Stomach smooth muscle (tissue), 2 donors: Measurements from ENCODE around the gene KLK13.

Source experiments
- H3K27ac ChIP-seq: one replicate; pipeline ENCODE4 v1.7.0; 2013; ENCODE audit warnings: mild to moderate bottlenecking, low read length, inconsistent platforms
- H3K27me3 ChIP-seq, 2 donors: one replicate each; pipeline ENCODE4 v1.7.0; 2013; ENCODE audit warnings: low read length in 2 of 2; ENCODE audit not compliant: insufficient read depth in 2 of 2, control insufficient read depth in 1 of 2
- H3K36me3 ChIP-seq, 2 donors: one replicate each; pipeline ENCODE4 v1.7.0; 2013; ENCODE audit warnings: low read length in 2 of 2; ENCODE audit not compliant: control insufficient read depth in 2 of 2, insufficient read depth in 2 of 2
- H3K4me1 ChIP-seq: one replicate; pipeline ENCODE4 v1.7.0; 2013; ENCODE audit warnings: low read length; ENCODE audit not compliant: control insufficient read depth, insufficient read depth
- H3K4me3 ChIP-seq, 2 donors: one replicate each; pipeline ENCODE4 v1.7.0; 2013; ENCODE audit warnings: low read length in 2 of 2
- H3K9ac ChIP-seq, 2 donors: one replicate each; pipeline ENCODE4 v1.7.0; 2013; ENCODE audit warnings: low read length in 2 of 2, mild to moderate bottlenecking in 1 of 2
- H3K9me3 ChIP-seq, 2 donors: one replicate each; pipeline ENCODE4 v1.7.0; 2013; ENCODE audit warnings: low read length in 2 of 2; ENCODE audit not compliant: control insufficient read depth in 2 of 2
- donor health status: healthy.
- donor health status: Pancreatic carcinoma.

The KLK13 gene

DNA sequence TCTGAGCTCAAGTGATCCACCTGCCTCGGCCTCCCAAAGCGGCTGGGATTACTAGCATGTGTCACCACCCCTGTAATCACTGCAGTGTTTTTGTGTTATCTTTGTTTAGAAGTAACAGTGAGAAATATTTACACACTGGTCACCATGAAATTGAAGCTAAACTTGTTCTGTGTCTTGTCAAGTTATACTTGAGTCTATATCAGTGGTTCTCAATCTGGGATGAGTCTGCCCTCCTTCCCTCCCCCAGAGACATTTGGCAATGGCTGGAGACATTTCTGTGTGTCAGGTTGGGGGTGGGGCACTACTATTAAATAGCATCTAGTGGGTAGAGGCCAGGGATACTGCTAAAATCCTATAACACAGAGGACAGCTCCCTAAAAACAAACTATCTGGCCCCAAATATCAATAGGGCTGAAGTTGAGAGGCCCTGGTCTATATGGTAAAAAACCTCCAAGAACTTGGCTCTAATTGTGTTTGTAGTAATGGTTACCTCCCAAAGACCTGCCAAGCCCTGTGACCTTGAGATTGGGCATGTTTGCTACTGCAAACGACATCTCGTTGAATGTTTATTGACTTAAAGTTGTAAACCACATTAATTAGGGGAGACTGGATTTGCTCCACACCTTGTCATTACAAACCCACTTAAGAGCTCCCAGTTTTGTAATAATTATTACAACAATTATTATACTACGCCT is 36.4 kb upstream of the KLK13 start:
- Histone ChIP-seq H3K27me3 (no peaks in the 10 kb centered on the region), H3K27ac (no peak overlapping the region), H3K9ac (no peak overlapping the region), H3K9me3 (no peaks in the 10 kb centered on the region), H3K4me3 (no peak overlapping the region), H3K36me3 (peaks cover 10 to 11% of the 10 kb centered on the region in 2 donors), H3K4me1 (peaks cover 11% of the 10 kb centered on the region)

DNA sequence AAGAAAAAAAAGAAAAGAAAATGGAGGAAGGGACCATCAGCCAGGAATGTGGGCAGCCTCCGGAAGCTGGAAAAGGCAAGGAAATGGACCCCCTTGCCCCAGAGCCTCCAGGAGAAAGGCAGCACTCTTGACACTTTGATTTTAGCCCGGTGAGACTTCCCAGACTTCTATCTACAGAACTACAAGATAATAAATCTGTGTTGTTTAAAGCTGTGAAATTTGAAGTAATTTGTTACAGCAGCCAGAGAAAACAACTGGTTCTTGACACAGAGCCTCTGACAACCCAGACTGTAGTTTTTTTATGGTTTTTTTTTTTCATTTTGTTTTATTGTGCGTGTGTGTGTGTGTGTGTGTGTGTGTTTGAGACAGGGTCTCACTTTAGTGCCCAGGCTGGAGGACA is 35.7 kb upstream of the KLK13 start:
- Histone ChIP-seq H3K36me3 (peaks cover 10 to 11% of the 10 kb centered on the region in 2 donors), H3K27ac (no peak overlapping the region), H3K9me3 (no peaks in the 10 kb centered on the region), H3K9ac (no peak overlapping the region), H3K4me1 (peaks cover 11% of the 10 kb centered on the region), H3K4me3 (no peak overlapping the region), H3K27me3 (no peaks in the 10 kb centered on the region)

DNA sequence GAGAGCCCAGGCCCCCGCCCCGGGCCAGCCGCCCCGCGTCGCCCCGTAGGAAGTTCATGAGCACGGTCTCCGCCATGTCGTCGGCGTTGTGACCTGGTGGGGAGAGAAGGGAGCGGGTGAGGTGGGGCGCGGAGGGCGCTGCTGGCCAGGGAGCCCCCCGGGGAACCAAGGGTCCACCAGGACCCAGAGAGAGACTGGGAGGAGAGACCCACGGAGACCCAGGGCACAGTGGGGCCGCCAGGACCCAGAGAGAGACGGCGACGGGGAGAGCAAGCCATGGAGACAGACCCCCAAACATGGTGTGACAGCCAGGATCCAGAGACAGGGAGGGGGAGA is 34.1 kb upstream of the KLK13 start:
- peaks cover 11% of the 10 kb centered on the region for H3K4me1 ChIP-seq
- H3K9me3 ChIP-seq: no peaks in the 10 kb centered on the region
- no peaks in the 10 kb centered on the region for H3K27me3 ChIP-seq
- H3K4me3 ChIP-seq: peak overlapping the region in 1 of 2 donors; percentile 60
- peak overlapping the region; percentile 15 to 47 for H3K9ac ChIP-seq
- peak overlapping the region; percentile 24 for H3K27ac ChIP-seq
- peaks cover 10 to 11% of the 10 kb centered on the region in 2 donors for H3K36me3 ChIP-seq

DNA sequence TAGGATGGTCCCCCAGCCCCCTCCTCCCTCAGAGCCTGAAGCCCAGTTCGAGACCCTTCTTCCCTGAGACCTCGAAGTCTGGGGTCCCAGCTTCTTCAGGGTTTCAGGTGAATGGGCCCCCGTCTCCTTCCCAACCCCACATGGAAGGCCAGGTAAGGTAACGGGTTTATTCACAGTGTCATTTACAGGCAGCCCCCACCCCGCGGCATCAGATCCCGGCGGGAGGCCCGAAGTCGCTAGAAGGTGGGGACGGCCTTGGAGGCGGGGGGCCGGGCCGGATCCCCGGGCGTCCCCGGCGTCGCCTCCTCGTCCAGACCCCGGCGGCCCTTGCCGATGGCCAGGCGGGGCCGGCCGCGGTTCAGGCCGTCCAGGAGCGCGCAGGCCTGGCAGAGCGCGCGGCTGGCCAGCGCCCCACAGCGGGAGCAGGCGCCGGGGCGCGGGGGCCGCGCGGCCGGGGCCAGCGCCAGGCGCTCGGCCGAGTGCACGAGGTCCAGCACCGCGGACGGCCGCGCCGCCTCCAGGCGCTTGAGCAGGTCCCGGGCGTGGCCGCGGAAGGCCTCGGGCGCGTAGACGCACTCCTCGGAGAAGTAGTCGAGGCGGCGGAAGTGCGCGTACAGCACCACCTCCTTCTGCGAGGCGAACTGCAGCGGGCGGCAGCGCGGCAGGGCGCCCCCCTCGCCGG is 33.6 kb upstream of the KLK13 start:
- Histone ChIP-seq H3K36me3 (peaks cover 10 to 11% of the 10 kb centered on the region in 2 donors), H3K27ac (peak overlapping the region; percentile 24), H3K27me3 (no peaks in the 10 kb centered on the region), H3K4me3 (peak overlapping the region in 1 of 2 donors; percentile 62), H3K4me1 (peaks cover 8% of the 10 kb centered on the region), H3K9me3 (no peaks in the 10 kb centered on the region), H3K9ac (peak overlapping the region; percentile 15 to 42)

DNA sequence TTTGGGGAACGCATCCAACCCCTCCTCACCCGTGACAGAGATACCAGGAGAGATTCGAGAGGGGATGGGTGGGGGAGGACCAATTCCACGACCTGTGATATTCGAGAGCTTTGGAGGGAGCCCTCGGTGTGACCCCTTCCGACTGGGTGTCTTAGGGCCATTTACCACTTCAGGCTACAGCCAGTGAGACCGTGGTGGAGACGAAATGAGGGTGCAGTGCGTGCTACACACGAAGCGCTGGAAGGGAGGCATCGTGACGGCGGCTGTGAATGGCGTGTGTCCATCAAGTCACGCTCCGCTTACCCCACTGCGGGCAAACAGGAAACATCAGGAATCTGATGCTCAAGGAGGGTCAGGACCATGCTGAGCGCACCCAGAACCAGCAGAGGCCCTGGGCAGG is 32.9 kb upstream of the KLK13 start:
- Histone ChIP-seq H3K4me1 (peaks cover 8% of the 10 kb centered on the region), H3K4me3 (no peak overlapping the region), H3K27ac (no peak overlapping the region), H3K9me3 (no peaks in the 10 kb centered on the region), H3K9ac (no peak overlapping the region), H3K27me3 (no peaks in the 10 kb centered on the region), H3K36me3 (peaks cover 7 to 11% of the 10 kb centered on the region in 2 donors)

DNA sequence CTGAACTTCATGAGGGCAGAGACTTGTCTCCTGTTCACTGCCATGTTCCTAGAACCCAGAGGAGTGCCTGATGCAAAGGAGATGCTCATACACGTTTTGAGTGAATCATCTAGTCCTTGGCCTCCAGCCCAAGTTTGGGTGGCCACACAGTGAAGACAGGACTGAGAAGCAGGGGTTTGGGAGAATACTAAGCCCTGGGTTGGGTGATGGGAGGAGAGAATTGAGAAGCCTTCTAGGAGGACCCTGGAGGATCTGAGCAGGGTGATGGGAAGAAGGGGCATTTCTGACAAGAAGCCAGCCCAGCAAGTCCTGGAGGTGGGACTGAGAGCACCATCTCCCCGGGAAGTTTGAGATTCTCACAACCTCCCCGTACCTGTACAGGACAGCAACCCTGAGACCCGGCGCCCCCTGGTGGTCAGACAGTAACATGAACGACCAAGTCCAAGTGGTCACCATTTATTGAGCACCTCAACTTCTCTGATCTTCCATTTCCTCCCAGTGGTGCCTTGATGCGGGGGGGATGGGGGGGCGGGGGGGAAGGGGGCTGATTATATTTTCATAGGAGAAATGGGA is 32.4 kb upstream of the KLK13 start:
- H3K4me3 ChIP-seq: no peak overlapping the region
- no peaks in the 10 kb centered on the region for H3K27me3 ChIP-seq
- no peak overlapping the region for H3K9ac ChIP-seq
- peaks cover 8% of the 10 kb centered on the region for H3K4me1 ChIP-seq
- no peak overlapping the region for H3K27ac ChIP-seq
- peaks cover 1 to 7% of the 10 kb centered on the region in 2 donors for H3K36me3 ChIP-seq
- no peaks in the 10 kb centered on the region for H3K9me3 ChIP-seq

DNA sequence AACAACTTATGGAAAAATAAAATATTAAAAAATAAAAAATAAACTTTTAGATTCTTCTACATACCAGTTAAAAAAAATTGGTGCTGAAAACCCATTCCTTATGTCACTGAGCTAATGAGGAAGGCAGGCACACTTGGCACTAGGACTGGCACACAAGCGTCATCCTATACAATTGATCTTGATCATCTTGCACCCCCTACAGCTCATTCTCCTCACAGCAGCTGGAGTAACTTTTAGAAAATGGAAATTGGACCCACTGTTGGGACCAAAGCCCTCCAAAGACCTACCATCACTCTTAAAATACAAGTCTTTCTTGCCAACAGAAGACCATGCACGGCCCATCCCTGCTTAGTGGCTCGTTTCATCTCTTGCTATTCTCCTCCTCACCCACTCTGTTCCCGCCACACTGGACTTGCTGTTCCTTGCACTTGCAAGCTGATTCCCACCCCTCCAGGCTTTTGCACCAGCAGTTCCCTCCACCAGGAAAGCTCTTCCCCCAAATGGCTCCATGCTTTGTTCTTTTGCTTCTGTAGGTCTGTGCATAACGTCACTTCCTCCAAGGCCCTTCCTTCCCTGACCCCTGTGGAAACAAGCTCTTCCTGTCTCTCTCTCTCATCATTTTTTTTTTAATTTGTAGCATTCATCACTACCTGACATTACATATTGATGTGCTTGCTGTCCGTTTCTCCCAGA is 31.7 kb upstream of the KLK13 start:
- Histone ChIP-seq H3K4me3 (no peak overlapping the region), H3K9me3 (no peaks in the 10 kb centered on the region), H3K27me3 (no peaks in the 10 kb centered on the region), H3K36me3 (peaks cover 0 to 4% of the 10 kb centered on the region in 2 donors), H3K4me1 (peaks cover 8% of the 10 kb centered on the region), H3K9ac (no peak overlapping the region), H3K27ac (no peak overlapping the region)

DNA sequence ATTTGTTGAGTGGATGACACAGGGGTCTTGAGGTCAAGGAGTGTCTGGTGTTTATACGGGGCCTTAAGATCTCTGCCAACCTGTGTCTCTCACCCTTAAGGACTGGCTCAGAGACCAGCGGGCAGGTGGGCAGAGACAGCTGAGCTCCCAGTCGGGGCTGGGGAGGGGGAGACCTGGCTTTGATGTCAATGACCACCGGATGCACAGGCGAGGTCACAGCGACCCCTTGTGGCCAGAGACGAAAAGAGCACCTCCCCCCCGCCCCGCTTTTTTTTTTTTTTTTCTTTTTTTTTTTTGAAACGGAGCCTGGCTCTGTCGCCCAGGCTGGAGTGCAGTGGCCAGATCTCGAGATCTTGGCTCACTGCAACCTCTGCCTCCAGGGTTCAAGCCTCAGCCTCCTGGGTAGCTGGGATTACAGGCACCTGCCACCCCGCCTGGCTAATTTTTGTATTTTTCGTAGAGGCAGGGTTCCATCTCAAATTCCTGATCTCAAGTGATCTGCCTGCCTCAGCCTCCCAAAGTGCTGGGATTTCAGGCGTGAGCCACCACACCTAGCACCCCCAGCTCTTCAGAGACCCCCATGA is 29.9 kb upstream of the KLK13 start:
- peaks cover 0 to under 1% of the 10 kb centered on the region in 2 donors for H3K36me3 ChIP-seq
- H3K4me1 ChIP-seq: peaks cover 8% of the 10 kb centered on the region
- H3K4me3 ChIP-seq: no peak overlapping the region
- H3K27ac ChIP-seq: no peak overlapping the region
- no peak overlapping the region for H3K9ac ChIP-seq
- H3K9me3 ChIP-seq: no peaks in the 10 kb centered on the region
- no peaks in the 10 kb centered on the region for H3K27me3 ChIP-seq

DNA sequence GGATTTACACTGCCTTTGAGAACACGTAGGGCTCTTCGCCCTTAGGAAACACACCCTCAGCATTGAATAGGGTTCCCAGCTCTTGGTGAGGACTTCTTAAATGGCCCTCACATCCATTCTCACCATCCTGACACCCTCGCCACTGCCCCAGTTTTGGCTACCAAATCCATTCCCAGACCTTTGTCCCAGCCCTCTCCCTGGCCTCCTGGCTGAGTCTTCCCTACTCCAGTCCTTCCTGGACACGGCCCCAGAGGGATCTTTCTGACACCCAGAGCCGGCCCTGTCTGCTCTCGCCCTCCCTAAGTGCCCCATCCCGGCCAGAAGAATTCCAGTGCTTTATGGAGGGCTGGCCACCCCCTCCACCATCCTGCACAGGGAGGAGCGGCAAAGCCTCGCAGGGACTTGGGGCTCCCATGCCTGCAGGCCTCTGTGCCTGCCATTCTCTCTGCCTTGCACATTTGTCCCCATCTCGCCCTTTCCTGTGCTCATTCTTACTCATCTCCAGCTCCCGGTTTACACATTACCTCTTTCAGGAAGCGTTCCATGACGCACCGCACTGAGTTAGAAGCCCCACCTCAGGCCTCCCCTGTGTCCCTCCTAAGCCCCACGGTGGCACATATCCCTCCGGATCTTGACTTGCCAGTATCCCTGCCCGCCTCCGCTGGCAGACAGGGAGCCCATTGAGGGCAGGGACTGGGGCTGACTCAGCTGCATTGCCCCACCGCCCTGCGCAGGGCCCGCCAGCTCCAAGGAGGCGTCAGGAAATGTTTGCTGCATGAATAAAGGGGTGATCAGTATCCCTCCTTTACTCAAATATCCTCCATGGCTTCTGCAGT is 28.8 kb upstream of the KLK13 start:
- H3K4me3 ChIP-seq: no peak overlapping the region
- H3K4me1 ChIP-seq: peaks cover 5% of the 10 kb centered on the region
- H3K36me3 ChIP-seq: no peaks in the 10 kb centered on the region
- H3K9me3 ChIP-seq: no peaks in the 10 kb centered on the region
- no peak overlapping the region for H3K9ac ChIP-seq
- no peak overlapping the region for H3K27ac ChIP-seq
- no peaks in the 10 kb centered on the region for H3K27me3 ChIP-seq

DNA sequence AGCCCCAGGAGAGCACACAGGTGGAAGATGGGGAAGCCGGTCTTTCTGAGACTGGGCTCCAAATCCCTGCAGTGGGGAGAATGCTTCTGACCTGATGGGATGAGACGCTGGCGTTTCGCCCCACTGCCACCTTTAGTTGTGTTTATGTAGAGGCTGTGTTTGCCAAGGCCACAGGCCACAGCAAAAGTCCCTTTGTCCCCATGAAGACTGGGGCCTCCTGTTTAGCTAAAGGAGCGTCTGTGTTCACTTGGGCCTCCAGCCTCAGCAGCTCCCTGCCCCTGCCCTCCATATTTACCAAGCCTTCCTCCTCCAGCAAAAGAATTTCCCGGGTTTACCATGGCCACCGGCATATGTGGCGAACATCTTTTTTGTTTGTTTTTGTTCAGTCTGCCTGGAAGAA is 28.2 kb upstream of the KLK13 start:
- H3K4me3 ChIP-seq: no peak overlapping the region
- H3K9me3 ChIP-seq: no peaks in the 10 kb centered on the region
- H3K27ac ChIP-seq: no peak overlapping the region
- H3K9ac ChIP-seq: no peak overlapping the region
- no peaks in the 10 kb centered on the region for H3K27me3 ChIP-seq
- peaks cover 5% of the 10 kb centered on the region for H3K4me1 ChIP-seq
- H3K36me3 ChIP-seq: no peaks in the 10 kb centered on the region
